Measurements from ENCODE around the gene NAT10. TPM values are rescaled to one million over a fixed set of nuclear protein-coding genes. Genes with fewer than 3 reads are reported as not detected.

Gene NAT10
- total and polyA plus RNA-seq, 8 donors: 30.0 to 69.3 (median 62.6) TPM

- ATAC-seq (no peak), DNase-seq (no peak)
- Histone ChIP-seq H3K27ac (no peak overlapping the region), H3K36me3 (peaks cover 0 to 60% of the 10 kb centered on the region in 2 donors), H3K9me3 (no peaks in the 10 kb centered on the region), H3K27me3 (no peaks in the 10 kb centered on the region), H3K4me1 (peaks cover 0 to 41% of the 10 kb centered on the region in 2 donors), H3K4me3 (no peak overlapping the region)
- intact Hi-C loops (cut with DNase I): no loop called here
- no peak for TF ChIP-seq CTCF (IDR thresholded peaks at IDR 0.05)
These were observed 33.4 kb upstream of the NAT10 start for GRCh38 chr11:34072041-34072440.

GRCh38 chr11:34072832-34073231, 32.6 kb upstream of the NAT10 start:
- Histone ChIP-seq H3K27me3 (no peaks in the 10 kb centered on the region), H3K4me3 (no peak overlapping the region), H3K4me1 (peaks cover 0 to 33% of the 10 kb centered on the region in 2 donors), H3K36me3 (peaks cover 0 to 68% of the 10 kb centered on the region in 2 donors), H3K27ac (no peak overlapping the region), H3K9me3 (no peaks in the 10 kb centered on the region)
- intact Hi-C loops (cut with DNase I): no loop called here
- no peak for TF ChIP-seq CTCF (IDR thresholded peaks at IDR 0.05)
- DNase-seq (no peak), ATAC-seq (no peak)

- Histone ChIP-seq H3K27me3 (no peaks in the 10 kb centered on the region), H3K36me3 (peaks cover 0 to 83% of the 10 kb centered on the region in 2 donors), H3K4me3 (no peak overlapping the region), H3K27ac (no peak overlapping the region), H3K4me1 (peaks cover 0 to 22% of the 10 kb centered on the region in 2 donors), H3K9me3 (no peaks in the 10 kb centered on the region)
- ATAC-seq: no peak
- no peak for DNase-seq
- no peak for TF ChIP-seq CTCF (IDR thresholded peaks at IDR 0.05)
- intact Hi-C loops (cut with DNase I): no loop called here
These were observed 31.0 kb upstream of the NAT10 start for GRCh38 chr11:34074391-34074790.

GRCh38 chr11:34075178-34075820, 30.1 kb upstream of the NAT10 start:
- ATAC-seq: no peak
- peak overlapping the region in 1 of 2 donors; percentile 21 for H3K27ac ChIP-seq
- intact Hi-C loops (cut with DNase I): no loop called here

GRCh38 chr11:34080609-34081008, 24.8 kb upstream of the NAT10 start:
- DNase-seq: no peak
- Histone ChIP-seq H3K4me3 (no peak overlapping the region), H3K27ac (no peak overlapping the region), H3K4me1 (no peaks in the 10 kb centered on the region), H3K9me3 (no peaks in the 10 kb centered on the region), H3K36me3 (peaks cover 3 to 100% of the 10 kb centered on the region in 2 donors), H3K27me3 (no peaks in the 10 kb centered on the region)
- no peak for TF ChIP-seq CTCF (IDR thresholded peaks at IDR 0.05)
- intact Hi-C loops (cut with DNase I): no loop called here
- peak; percentile 89 for ATAC-seq

More at GRCh38 chr11:34075178-34075820, 30.1 kb upstream of the NAT10 start:
- DNase-seq: no peak
- peaks cover 0 to 20% of the 10 kb centered on the region in 2 donors for H3K4me1 ChIP-seq
- H3K36me3 ChIP-seq: peaks cover 0 to 92% of the 10 kb centered on the region in 2 donors
- no peak overlapping the region for H3K4me3 ChIP-seq
- no peaks in the 10 kb centered on the region for H3K9me3 ChIP-seq
- TF ChIP-seq CTCF (IDR thresholded peaks at IDR 0.05): no peak
- H3K27me3 ChIP-seq: no peaks in the 10 kb centered on the region

Measured in left lung (tissue), 10 donors.